Fibroblast of lung (primary cell): Measurements from ENCODE around the gene CHIT1. TPM values are rescaled to one million over a fixed set of nuclear protein-coding genes. Genes with fewer than 3 reads are reported as not detected.
A peak's percentile ranks its signal among the peaks of the same experiment; 100 is the strongest.

Experiments used
- DNase-seq, 2 donors: peaks; one replicate each; pipeline versions ENCODE4 v3.0.0 to v3.0.0-alpha.2; 2010; ENCODE audit warnings: low read depth in 2 of 2
- H2AFZ ChIP-seq: 2 replicates; pipeline ENCODE4 v1.5.1; 2012; ENCODE audit warnings: low read length, control low read depth, inconsistent platforms
- H3K27ac ChIP-seq: 2 replicates; pipeline ENCODE4 v1.5.1; 2011; ENCODE audit warnings: low read length, control low read depth; ENCODE audit not compliant: insufficient read depth
- H3K27me3 ChIP-seq: 2 replicates; pipeline ENCODE4 v1.5.1; 2011; ENCODE audit warnings: mild to moderate bottlenecking, low read length; ENCODE audit not compliant: control insufficient read depth, insufficient read depth
- H3K36me3 ChIP-seq: 2 replicates; pipeline ENCODE4 v1.5.1; 2011; ENCODE audit warnings: low read length; ENCODE audit not compliant: control insufficient read depth, insufficient read depth
- H3K4me1 ChIP-seq: 2 replicates; pipeline ENCODE4 v1.5.1; 2011; ENCODE audit warnings: low read length; ENCODE audit not compliant: control insufficient read depth, insufficient read depth; ENCODE audit errors: extremely low read depth
- H3K4me2 ChIP-seq: 2 replicates; pipeline ENCODE4 v1.5.1; 2011; ENCODE audit warnings: low read length, control low read depth; ENCODE audit not compliant: insufficient read depth; ENCODE audit errors: extremely low read depth
- H3K4me3 ChIP-seq, 4 experiments: fragments of 200-600 bp in 1 of 4; sonication (generic) in 1 of 4; replicated peaks in 1 of 4; 2 replicates each; pipeline ENCODE4 v1.5.1; 2011 to 2016; ENCODE audit warnings: low read length in 4 of 4, low read depth in 3 of 4, mild to moderate bottlenecking in 3 of 4, control low read depth in 2 of 4, inconsistent platforms in 1 of 4, mixed read lengths in 1 of 4; ENCODE audit not compliant: insufficient read depth in 1 of 4; ENCODE audit errors: control extremely low read depth in 1 of 4
- H3K79me2 ChIP-seq: 2 replicates; pipeline ENCODE4 v1.5.1; 2012; ENCODE audit warnings: mild to moderate bottlenecking, low read length, inconsistent platforms; ENCODE audit not compliant: control insufficient read depth, insufficient read depth
- H3K9ac ChIP-seq: 2 replicates; pipeline ENCODE4 v1.5.1; 2011; ENCODE audit warnings: mild to moderate bottlenecking, low read length, control low read depth; ENCODE audit not compliant: insufficient read depth
- H3K9me3 ChIP-seq: 2 replicates; pipeline ENCODE4 v1.5.1; 2012; ENCODE audit warnings: low read depth, low read length; ENCODE audit not compliant: control insufficient read depth, insufficient read depth
- H4K20me1 ChIP-seq: 2 replicates; pipeline ENCODE4 v1.5.1; 2011; ENCODE audit warnings: low read length; ENCODE audit not compliant: control insufficient read depth, insufficient read depth; ENCODE audit errors: extremely low read depth
- EZH2 ChIP-seq: IDR thresholded peaks from 2 replicates; pipeline ENCODE4 v1.5.1; 2012; ENCODE audit warnings: low read length, control low read depth, mild to moderate bottlenecking; ENCODE audit errors: missing control alignments
- polyA plus RNA-seq, 2 donors: library from polyadenylated mRNA; depleted of rRNA in 1 of 2; stranded (reverse) in 1 of 2; unstranded in 1 of 2; fragments of >200 nt; gene quantifications; 2 replicates each; pipeline ENCODE4 v1.2.1, GENCODE V29; 2011 to 2012; ENCODE audit warnings: missing spikeins in 1 of 2
- total RNA-seq: library from RNA; depleted of rRNA; stranded (reverse); fragments of >200 nt; gene quantifications from 2 replicates; pipeline ENCODE4 v1.2.1, GENCODE V29; 2014
- TF ChIP-seq, protein P1 (sequence below), 2 donors: IDR thresholded peaks in 1 of 2; conservative IDR thresholded peaks in 1 of 2; 1 replicate in 1 of 2; 2 replicates in 1 of 2; pipeline ENCODE4 v1.5.1; 2011 to 2012; ENCODE audit warnings: low read length in 2 of 2, control low read depth in 1 of 2, inconsistent platforms in 1 of 2, low read depth in 1 of 2, mild to moderate bottlenecking in 1 of 2

CHIT1 gene
- total and polyA plus RNA-seq, 2 donors (not counting 1 experiment from before 2014, with no cell fraction given) = not detected

DNA sequence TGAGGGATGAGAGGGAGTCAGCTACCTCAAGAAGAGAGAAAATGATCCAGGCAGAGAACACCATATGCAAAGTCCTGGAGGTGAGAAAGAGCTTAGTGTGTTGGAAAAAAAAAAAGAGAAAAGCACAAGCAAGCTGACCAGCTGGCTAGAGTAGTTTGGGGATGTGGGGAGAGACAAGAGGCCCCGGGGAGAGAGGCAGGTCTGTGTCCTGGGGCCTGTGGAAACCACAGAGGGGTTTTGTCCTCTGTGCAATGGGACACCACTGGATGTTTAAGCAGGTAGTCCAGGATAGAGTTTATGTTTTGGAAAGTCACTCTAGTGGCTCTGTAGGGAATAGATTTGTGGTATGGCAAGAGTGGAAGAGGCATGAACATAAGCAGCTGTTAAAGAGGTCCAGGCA is 28.6 kb downstream of the CHIT1 start:
- Histone ChIP-seq H3K9ac (no peak overlapping the region), H3K27ac (peak overlapping the region; percentile 63), H3K4me2 (no peak overlapping the region), H3K9me3 (no peaks in the 10 kb centered on the region), H3K27me3 (no peaks in the 10 kb centered on the region), H3K79me2 (no peaks in the 10 kb centered on the region), H3K4me1 (peaks cover 31% of the 10 kb centered on the region), H2AFZ (no peak overlapping the region), H3K4me3 (no peak overlapping the region), H4K20me1 (no peaks in the 10 kb centered on the region), H3K36me3 (no peaks in the 10 kb centered on the region)
- no peak for TF ChIP-seq EZH2
- TF ChIP-seq, protein P1, sequence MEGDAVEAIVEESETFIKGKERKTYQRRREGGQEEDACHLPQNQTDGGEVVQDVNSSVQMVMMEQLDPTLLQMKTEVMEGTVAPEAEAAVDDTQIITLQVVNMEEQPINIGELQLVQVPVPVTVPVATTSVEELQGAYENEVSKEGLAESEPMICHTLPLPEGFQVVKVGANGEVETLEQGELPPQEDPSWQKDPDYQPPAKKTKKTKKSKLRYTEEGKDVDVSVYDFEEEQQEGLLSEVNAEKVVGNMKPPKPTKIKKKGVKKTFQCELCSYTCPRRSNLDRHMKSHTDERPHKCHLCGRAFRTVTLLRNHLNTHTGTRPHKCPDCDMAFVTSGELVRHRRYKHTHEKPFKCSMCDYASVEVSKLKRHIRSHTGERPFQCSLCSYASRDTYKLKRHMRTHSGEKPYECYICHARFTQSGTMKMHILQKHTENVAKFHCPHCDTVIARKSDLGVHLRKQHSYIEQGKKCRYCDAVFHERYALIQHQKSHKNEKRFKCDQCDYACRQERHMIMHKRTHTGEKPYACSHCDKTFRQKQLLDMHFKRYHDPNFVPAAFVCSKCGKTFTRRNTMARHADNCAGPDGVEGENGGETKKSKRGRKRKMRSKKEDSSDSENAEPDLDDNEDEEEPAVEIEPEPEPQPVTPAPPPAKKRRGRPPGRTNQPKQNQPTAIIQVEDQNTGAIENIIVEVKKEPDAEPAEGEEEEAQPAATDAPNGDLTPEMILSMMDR (conservative IDR thresholded peaks at IDR 0.05 in 1 of 2, IDR thresholded peaks at IDR 0.05 in 1 of 2; ENCODE audit: low read depth in 1 of 2, low read length in 2 of 2) = no peak
- DNase-seq = no peak

DNA sequence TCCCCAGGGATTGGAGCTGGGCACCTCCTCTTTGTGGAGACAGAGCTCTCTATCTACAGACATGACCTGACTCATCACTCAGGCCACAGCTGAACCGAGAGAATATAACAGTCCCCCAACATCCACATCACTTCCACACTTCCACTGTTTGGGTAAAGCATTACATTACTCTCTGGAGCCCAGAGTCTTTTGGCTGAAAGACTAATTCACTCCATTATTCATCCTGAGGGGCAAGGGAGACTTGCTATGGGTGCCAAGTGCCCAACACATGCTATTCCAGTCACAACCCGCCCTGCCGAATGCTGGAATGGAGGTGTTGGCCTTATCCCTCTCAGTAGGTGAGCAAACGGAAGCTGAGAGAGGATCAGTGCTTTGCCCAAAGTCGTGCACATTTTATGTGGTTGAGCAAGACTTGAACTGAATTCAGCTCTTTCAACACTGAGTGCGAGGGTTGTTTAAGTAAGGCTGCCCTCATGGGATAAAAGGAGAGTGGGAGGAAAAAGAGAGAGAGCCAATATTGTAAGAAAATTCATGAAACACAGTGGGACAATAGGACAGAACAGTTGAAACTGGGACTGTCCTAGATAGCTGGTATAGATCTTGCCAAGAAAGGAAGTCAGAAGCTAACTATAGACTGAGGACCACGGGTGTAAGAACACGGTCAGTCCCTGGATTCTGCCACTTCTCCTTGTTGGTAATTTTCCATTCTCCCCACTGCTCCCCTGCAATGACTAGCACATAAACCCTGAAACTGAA is 29.5 kb downstream of the CHIT1 start:
- H4K20me1 ChIP-seq = no peaks in the 10 kb centered on the region
- DNase-seq = peak; percentile 83 to 84
- no peaks in the 10 kb centered on the region for H3K27me3 ChIP-seq
- no peak overlapping the region for H3K9ac ChIP-seq
- no peak overlapping the region for H3K4me3 ChIP-seq
- H3K79me2 ChIP-seq = no peaks in the 10 kb centered on the region
- TF ChIP-seq EZH2 = no peak
- TF ChIP-seq, protein P1 (conservative IDR thresholded peaks at IDR 0.05 in 1 of 2, IDR thresholded peaks at IDR 0.05 in 1 of 2; ENCODE audit: low read depth in 1 of 2, low read length in 2 of 2) = no peak
- no peaks in the 10 kb centered on the region for H3K36me3 ChIP-seq
- H2AFZ ChIP-seq = no peak overlapping the region
- peaks cover 31% of the 10 kb centered on the region for H3K4me1 ChIP-seq
- peak overlapping the region; percentile 15 for H3K4me2 ChIP-seq
- peak overlapping the region; percentile 63 for H3K27ac ChIP-seq
- H3K9me3 ChIP-seq = no peaks in the 10 kb centered on the region

DNA sequence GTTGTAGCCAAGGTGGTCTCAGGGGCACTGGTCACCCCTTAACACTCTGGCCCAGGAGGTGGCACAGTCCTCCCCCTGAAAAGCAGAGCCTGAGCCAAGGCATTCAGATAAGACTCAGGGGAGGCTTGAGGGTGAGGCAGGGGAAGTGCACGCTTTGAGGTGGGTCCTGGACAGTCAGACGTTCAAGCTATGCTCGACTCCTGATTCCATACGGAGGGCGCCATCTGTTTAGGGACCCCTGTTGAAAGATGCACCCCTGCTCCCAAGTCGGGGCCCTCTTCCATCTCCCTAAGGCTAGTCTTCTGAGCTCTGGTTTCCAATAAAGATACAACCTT is 30.0 kb downstream of the CHIT1 start:
- DNase-seq = no peak
- no peaks in the 10 kb centered on the region for H3K9me3 ChIP-seq
- H3K79me2 ChIP-seq = no peaks in the 10 kb centered on the region
- H3K27me3 ChIP-seq = no peaks in the 10 kb centered on the region
- no peak overlapping the region for H3K4me3 ChIP-seq
- H3K27ac ChIP-seq = peak overlapping the region; percentile 63
- H3K4me1 ChIP-seq = peaks cover 31% of the 10 kb centered on the region
- no peaks in the 10 kb centered on the region for H3K36me3 ChIP-seq
- H3K9ac ChIP-seq = no peak overlapping the region
- no peak overlapping the region for H3K4me2 ChIP-seq
- H4K20me1 ChIP-seq = no peaks in the 10 kb centered on the region
- no peak for TF ChIP-seq EZH2
- TF ChIP-seq, protein P1 (conservative IDR thresholded peaks at IDR 0.05 in 1 of 2, IDR thresholded peaks at IDR 0.05 in 1 of 2; ENCODE audit: low read depth in 1 of 2, low read length in 2 of 2) = no peak
- no peak overlapping the region for H2AFZ ChIP-seq
